Nephron progenitor cell (in vitro differentiated cells): ENCODE results near the gene MAPK9.

Source experiments
- DNase-seq: peaks from one replicate; pipeline ENCODE4 v3.0.0; 2021
- H3K27ac Mint-ChIP-seq: 2 replicates; pipeline ENCODE4 v1.8.0; 2021; ENCODE audit warnings: mild to moderate bottlenecking, moderate library complexity, mixed read lengths
- H3K27me3 Mint-ChIP-seq: 2 replicates; pipeline ENCODE4 v1.8.0; 2021; ENCODE audit warnings: mild to moderate bottlenecking, low read depth, mixed read lengths; ENCODE audit not compliant: poor library complexity
- H3K36me3 Mint-ChIP-seq: 2 replicates; pipeline ENCODE4 v1.8.0; 2021; ENCODE audit warnings: low read depth, mixed read lengths
- H3K4me1 Mint-ChIP-seq: 2 replicates; pipeline ENCODE4 v1.8.0; 2021; ENCODE audit warnings: mixed read lengths
- H3K4me3 Mint-ChIP-seq: 2 replicates; pipeline ENCODE4 v1.8.0; 2021; ENCODE audit warnings: mild to moderate bottlenecking, moderate library complexity, mixed read lengths
- H3K9me3 Mint-ChIP-seq: 2 replicates; pipeline ENCODE4 v1.8.0; 2021; ENCODE audit warnings: mild to moderate bottlenecking, moderate library complexity, mixed read lengths
- TF ChIP-seq, protein P1 (sequence below): fragments of 200-600 bp; sonication (generic); IDR thresholded peaks from 2 replicates; pipeline ENCODE4 v1.5.0; 2021; ENCODE audit warnings: antibody characterized with exemption

The MAPK9 gene

DNA sequence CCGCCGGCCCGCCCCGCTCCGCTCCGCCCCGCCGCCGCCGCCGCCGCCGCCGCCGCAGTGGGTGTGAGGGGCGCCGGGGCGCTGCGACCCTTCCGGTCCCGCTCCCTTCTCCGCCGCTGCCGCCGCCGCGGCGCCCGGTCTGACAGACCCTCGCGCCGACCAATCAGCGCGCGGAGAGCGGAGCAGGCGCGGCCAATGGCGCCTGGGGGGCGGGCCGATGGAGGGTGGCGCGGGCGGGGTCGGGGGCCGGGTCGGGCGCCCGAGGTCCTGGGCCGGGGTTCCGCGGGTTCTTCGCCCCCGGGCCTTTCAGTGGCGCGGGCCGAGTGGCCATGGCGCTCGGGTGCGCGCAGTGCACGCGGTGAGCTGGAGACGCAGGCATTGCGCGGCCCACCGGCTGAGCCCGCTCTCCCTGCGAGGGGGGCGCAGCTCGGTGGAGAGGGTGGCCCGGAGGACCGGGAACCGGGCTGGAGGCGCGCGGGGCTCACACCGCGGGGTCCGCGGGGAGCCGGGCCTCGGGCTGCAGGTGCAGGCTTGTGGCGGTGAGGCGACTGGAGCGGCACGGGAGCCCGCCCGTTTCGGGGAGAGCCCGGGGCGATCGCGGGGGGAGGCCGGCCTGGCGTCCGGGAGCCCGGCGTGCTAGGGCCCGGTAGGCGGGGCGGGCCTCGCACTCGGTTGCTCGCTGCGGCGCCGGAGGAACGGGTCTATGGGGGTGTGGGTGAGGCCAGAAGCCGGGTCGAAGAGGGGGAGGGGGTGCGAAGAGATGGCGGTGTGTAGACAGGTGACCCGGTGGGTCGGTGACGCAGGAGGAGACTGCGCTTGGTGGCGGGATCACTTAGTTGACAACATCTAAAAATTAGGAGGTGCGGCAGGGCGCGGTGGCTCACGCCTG lies at the start of gene MAPK9:
MAPK9 (minus strand) TSS at position 141 of the 889 bp plus-strand sequence. CDS start 11,522 bp downstream, outside the sequence.
- Mint-ChIP-seq H3K4me1 (peaks cover 33% of the 10 kb centered on the region), H3K27ac (peak within 1 kb of the TSS; percentile 66), H3K9me3 (no peaks in the 10 kb centered on the region), H3K36me3 (peaks cover 40% of the 10 kb centered on the region), H3K27me3 (peaks cover 10% of the 10 kb centered on the region), H3K4me3 (peak within 1 kb of the TSS; percentile 92)
- peak; percentile 91 for DNase-seq
- TF ChIP-seq, protein P1, sequence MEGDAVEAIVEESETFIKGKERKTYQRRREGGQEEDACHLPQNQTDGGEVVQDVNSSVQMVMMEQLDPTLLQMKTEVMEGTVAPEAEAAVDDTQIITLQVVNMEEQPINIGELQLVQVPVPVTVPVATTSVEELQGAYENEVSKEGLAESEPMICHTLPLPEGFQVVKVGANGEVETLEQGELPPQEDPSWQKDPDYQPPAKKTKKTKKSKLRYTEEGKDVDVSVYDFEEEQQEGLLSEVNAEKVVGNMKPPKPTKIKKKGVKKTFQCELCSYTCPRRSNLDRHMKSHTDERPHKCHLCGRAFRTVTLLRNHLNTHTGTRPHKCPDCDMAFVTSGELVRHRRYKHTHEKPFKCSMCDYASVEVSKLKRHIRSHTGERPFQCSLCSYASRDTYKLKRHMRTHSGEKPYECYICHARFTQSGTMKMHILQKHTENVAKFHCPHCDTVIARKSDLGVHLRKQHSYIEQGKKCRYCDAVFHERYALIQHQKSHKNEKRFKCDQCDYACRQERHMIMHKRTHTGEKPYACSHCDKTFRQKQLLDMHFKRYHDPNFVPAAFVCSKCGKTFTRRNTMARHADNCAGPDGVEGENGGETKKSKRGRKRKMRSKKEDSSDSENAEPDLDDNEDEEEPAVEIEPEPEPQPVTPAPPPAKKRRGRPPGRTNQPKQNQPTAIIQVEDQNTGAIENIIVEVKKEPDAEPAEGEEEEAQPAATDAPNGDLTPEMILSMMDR: no peak

- TF ChIP-seq, protein P1: no peak
- Mint-ChIP-seq H3K27ac (no peak overlapping the region), H3K9me3 (peaks cover 4% of the 10 kb centered on the region), H3K36me3 (peaks cover 35% of the 10 kb centered on the region), H3K27me3 (peaks cover under 1% of the 10 kb centered on the region), H3K4me3 (no peak overlapping the region), H3K4me1 (peaks cover 49% of the 10 kb centered on the region)
- DNase-seq: no peak
Measured at GRCh38 chr5:180341595-180341994, 49.7 kb upstream of the MAPK9 start.

- Mint-ChIP-seq H3K27ac (no peak overlapping the region), H3K36me3 (peaks cover 41% of the 10 kb centered on the region), H3K9me3 (peaks cover 4% of the 10 kb centered on the region), H3K4me1 (peaks cover 42% of the 10 kb centered on the region), H3K27me3 (no peaks in the 10 kb centered on the region), H3K4me3 (no peak overlapping the region)
- TF ChIP-seq, protein P1: no peak
- DNase-seq: no peak
Measured at GRCh38 chr5:180340856-180341255, 49.0 kb upstream of the MAPK9 start.

DNA sequence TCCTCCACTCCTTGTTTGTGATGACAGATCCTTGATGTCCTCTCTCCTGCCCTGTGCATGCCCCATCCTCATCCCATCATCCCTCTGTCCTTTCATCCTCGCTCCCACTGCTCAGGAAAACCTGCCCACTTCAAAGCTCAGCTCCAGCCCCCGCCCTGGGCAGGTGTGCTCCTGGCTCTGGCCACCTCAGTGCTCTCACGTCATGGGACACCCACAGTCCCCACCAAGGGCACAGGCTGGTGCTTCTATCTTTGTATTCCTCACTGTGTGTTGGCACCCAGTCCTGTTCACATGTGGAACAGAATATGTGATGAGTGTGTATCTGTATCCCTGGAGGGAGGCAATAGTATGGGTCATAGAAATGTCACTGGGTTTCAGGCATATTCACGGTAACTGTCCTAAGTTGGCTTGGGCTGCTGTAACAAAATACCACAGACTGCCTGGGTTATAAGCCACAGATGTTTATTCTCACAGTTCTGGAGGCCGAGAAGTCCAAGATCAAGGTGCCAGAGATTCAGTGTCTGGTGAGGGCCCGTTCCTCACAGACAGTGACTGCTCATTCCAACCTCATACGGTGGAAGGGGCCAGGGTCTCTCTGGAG lies 47.8 kb upstream of the MAPK9 start:
- H3K9me3 Mint-ChIP-seq: peaks cover 4% of the 10 kb centered on the region
- no peak overlapping the region for H3K27ac Mint-ChIP-seq
- peaks cover 32% of the 10 kb centered on the region for H3K4me1 Mint-ChIP-seq
- no peak for DNase-seq
- no peak overlapping the region for H3K4me3 Mint-ChIP-seq
- TF ChIP-seq, protein P1: no peak
- H3K36me3 Mint-ChIP-seq: peaks cover 46% of the 10 kb centered on the region
- no peaks in the 10 kb centered on the region for H3K27me3 Mint-ChIP-seq

DNA sequence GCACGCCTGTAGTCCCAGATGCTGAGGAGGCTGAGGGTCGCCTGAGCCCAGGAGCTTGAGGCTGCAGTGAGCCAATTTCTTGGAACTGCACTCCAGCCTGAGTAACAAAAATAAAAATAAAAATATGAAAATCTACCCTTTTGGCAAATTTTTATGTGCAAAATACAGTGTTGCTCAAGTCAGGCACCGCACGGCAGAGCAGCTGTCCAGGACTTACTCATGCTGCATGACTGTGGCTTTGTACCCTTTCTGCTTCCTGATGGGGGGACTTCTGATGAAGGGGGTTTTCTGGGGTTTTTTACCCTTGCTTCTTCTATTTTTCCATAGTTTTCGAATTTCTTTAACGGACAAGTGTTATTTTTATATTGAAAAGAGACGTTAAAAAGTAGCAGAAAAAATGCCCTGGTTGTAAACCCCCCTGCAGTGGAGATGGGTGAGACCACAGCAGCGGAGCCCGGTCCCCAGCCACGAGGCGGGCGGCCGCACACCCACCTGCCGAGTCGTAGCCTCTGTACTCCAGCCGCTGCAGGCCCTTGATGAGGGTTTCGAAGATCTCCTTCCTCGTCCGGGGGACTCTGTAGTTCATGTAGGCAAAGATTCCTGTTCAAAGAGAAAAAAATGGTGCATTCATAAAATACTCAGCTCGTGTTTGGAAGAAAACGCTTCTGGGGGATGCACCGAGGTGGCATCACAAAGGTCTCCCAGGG lies 46.3 kb upstream of the MAPK9 start:
- Mint-ChIP-seq H3K27ac (no peak overlapping the region), H3K36me3 (peaks cover 60% of the 10 kb centered on the region), H3K27me3 (no peaks in the 10 kb centered on the region), H3K4me1 (peaks cover 21% of the 10 kb centered on the region), H3K4me3 (no peak overlapping the region), H3K9me3 (peaks cover 10% of the 10 kb centered on the region)
- no peak for DNase-seq
- TF ChIP-seq, protein P1: no peak
